H9 (cell line): ENCODE data around the gene RDH11. TPM values are rescaled to one million over a fixed set of nuclear protein-coding genes. Genes with fewer than 3 reads are reported as not detected.

Experiments used
- DNase-seq: peaks from one replicate; pipeline ENCODE4 v3.0.0-alpha.2; 2017
- H2AFZ ChIP-seq: one replicate; pipeline ENCODE4 v1.6.1; 2013; ENCODE audit warnings: mild to moderate bottlenecking, low read length, control low read depth, moderate library complexity
- H2AK5ac ChIP-seq: 2 replicates; pipeline ENCODE4 v1.6.1; 2013; ENCODE audit warnings: low read length, control low read depth, mixed read lengths; ENCODE audit not compliant: insufficient read length
- H2BK120ac ChIP-seq: one replicate; pipeline ENCODE4 v1.6.1; 2013; ENCODE audit warnings: low read depth, mild to moderate bottlenecking, low read length, control low read depth, inconsistent platforms; ENCODE audit not compliant: poor library complexity, severe bottlenecking
- H2BK12ac ChIP-seq: 2 replicates; pipeline ENCODE4 v1.6.1; 2013; ENCODE audit warnings: low read length, control low read depth, mixed read lengths, low read depth; ENCODE audit not compliant: insufficient read length
- H2BK15ac ChIP-seq: 2 replicates; pipeline ENCODE4 v1.6.1; 2013; ENCODE audit warnings: low read depth, low read length, control low read depth
- H2BK20ac ChIP-seq: one replicate; pipeline ENCODE4 v1.6.1; 2013; ENCODE audit warnings: low read depth, mild to moderate bottlenecking, low read length, control low read depth, inconsistent platforms; ENCODE audit not compliant: poor library complexity, severe bottlenecking
- H2BK5ac ChIP-seq: 2 replicates; pipeline ENCODE4 v1.6.1; 2013; ENCODE audit warnings: low read length, control low read depth, mixed read lengths; ENCODE audit not compliant: insufficient read length
- H3K14ac ChIP-seq: 2 replicates; pipeline ENCODE4 v1.6.1; 2013; ENCODE audit warnings: low read length, control low read depth; ENCODE audit not compliant: insufficient read depth
- H3K18ac ChIP-seq: 2 replicates; pipeline ENCODE4 v1.6.1; 2013; ENCODE audit warnings: low read depth, mild to moderate bottlenecking, mixed read lengths, low read length, control low read depth; ENCODE audit not compliant: insufficient read length
- H3K23ac ChIP-seq: 2 replicates; pipeline ENCODE4 v1.6.1; 2013; ENCODE audit warnings: low read length, control low read depth, mixed read lengths, low read depth; ENCODE audit not compliant: insufficient read length
- H3K23me2 ChIP-seq: 2 replicates; pipeline ENCODE4 v1.6.1; 2013; ENCODE audit warnings: low read depth, mild to moderate bottlenecking, mixed read lengths, low read length, control low read depth; ENCODE audit not compliant: insufficient read length, poor library complexity, severe bottlenecking
- H3K27ac ChIP-seq: 2 replicates; pipeline ENCODE4 v1.5.1; 2013; ENCODE audit warnings: low read length, control low read depth, mixed read lengths, low read depth; ENCODE audit not compliant: insufficient read length
- H3K27me3 ChIP-seq: 2 replicates; pipeline ENCODE4 v1.6.1; 2013; ENCODE audit warnings: low read length, control low read depth, inconsistent platforms; ENCODE audit not compliant: insufficient read depth
- H3K4ac ChIP-seq: 2 replicates; pipeline ENCODE4 v1.6.1; 2013; ENCODE audit warnings: low read depth, mild to moderate bottlenecking, control low read depth, inconsistent platforms, low read length, moderate library complexity
- H3K4me1 ChIP-seq: 2 replicates; pipeline ENCODE4 v1.6.1; 2013; ENCODE audit warnings: low read length, control low read depth, inconsistent platforms; ENCODE audit not compliant: insufficient read depth
- H3K4me2 ChIP-seq: 2 replicates; pipeline ENCODE4 v1.6.1; 2013; ENCODE audit warnings: low read length, control low read depth, mixed read lengths; ENCODE audit not compliant: insufficient read length, insufficient read depth
- H3K56ac ChIP-seq: 2 replicates; pipeline ENCODE4 v1.6.1; 2013; ENCODE audit warnings: low read depth, mild to moderate bottlenecking, mixed read lengths, low read length, control low read depth; ENCODE audit not compliant: insufficient read length
- H3K79me1 ChIP-seq: 2 replicates; pipeline ENCODE4 v1.6.1; 2013; ENCODE audit warnings: low read depth, mild to moderate bottlenecking, moderate library complexity, low read length, control low read depth, inconsistent platforms; ENCODE audit not compliant: insufficient read depth, poor library complexity, severe bottlenecking
- H3K79me2 ChIP-seq: 2 replicates; pipeline ENCODE4 v1.6.1; 2013; ENCODE audit warnings: low read length, control low read depth, inconsistent platforms; ENCODE audit not compliant: insufficient read depth
- H3K9ac ChIP-seq: 2 replicates; pipeline ENCODE4 v1.6.1; 2013; ENCODE audit warnings: low read length, control low read depth, mixed read lengths; ENCODE audit not compliant: insufficient read length; ENCODE audit errors: extremely low read depth
- H3K9me3 ChIP-seq: one replicate; pipeline ENCODE4 v1.6.1; 2013; ENCODE audit warnings: low read depth, low read length, inconsistent platforms; ENCODE audit not compliant: control insufficient read depth
- H3T11ph ChIP-seq: one replicate; pipeline ENCODE4 v1.6.1; 2013; ENCODE audit warnings: mild to moderate bottlenecking, low read length, control low read depth, inconsistent platforms
- H4K20me1 ChIP-seq: one replicate; pipeline ENCODE4 v1.6.1; 2013; ENCODE audit not compliant: control insufficient read depth, insufficient read length, insufficient read depth
- H4K5ac ChIP-seq: 2 replicates; pipeline ENCODE4 v1.6.1; 2013; ENCODE audit warnings: low read depth, mild to moderate bottlenecking, mixed read lengths, low read length, control low read depth; ENCODE audit not compliant: insufficient read length
- H4K8ac ChIP-seq: replicated peaks from 2 replicates; pipeline ENCODE4 v1.6.1; 2013; ENCODE audit warnings: low read length, control low read depth, mixed read lengths, low read depth; ENCODE audit not compliant: insufficient read length
- H4K91ac ChIP-seq: 2 replicates; pipeline ENCODE4 v1.6.1; 2013; ENCODE audit warnings: low read depth, mild to moderate bottlenecking, moderate library complexity, mixed read lengths, low read length, control low read depth; ENCODE audit not compliant: insufficient read length
- H3K27ac Mint-ChIP-seq, 3 experiments: 2 replicates in 2 of 3; 3 replicates in 1 of 3; pipeline ENCODE4 v1.8.0; 2020 to 2021; ENCODE audit warnings: mixed read lengths in 3 of 3, mild to moderate bottlenecking in 1 of 3, moderate library complexity in 1 of 3
- H3K27me3 Mint-ChIP-seq: 2 replicates; pipeline ENCODE4 v1.8.0; 2021; ENCODE audit warnings: low read depth, mild to moderate bottlenecking, moderate library complexity, mixed read lengths
- H3K36me3 Mint-ChIP-seq, 3 experiments: 2 replicates in 2 of 3; 3 replicates in 1 of 3; pipeline ENCODE4 v1.8.0; 2020 to 2021; ENCODE audit warnings: low read depth in 3 of 3, mixed read lengths in 3 of 3; ENCODE audit not compliant: insufficient read depth in 1 of 3
- H3K4me1 Mint-ChIP-seq, 2 experiments: 2 replicates each; pipeline ENCODE4 v1.8.0; 2020; ENCODE audit warnings: mixed read lengths in 2 of 2
- H3K4me3 Mint-ChIP-seq, 2 experiments: 2 replicates in 1 of 2; 3 replicates in 1 of 2; pipeline ENCODE4 v1.8.0; 2020 to 2021; ENCODE audit warnings: mild to moderate bottlenecking in 2 of 2, mixed read lengths in 2 of 2, moderate library complexity in 1 of 2
- H3K9me3 Mint-ChIP-seq, 2 experiments: 2 replicates in 1 of 2; 3 replicates in 1 of 2; pipeline ENCODE4 v1.8.0; 2020; ENCODE audit warnings: mild to moderate bottlenecking in 2 of 2, mixed read lengths in 2 of 2, moderate library complexity in 1 of 2
- WGBS: extraction: QIAGEN DNeasy Blood & Tissue Kit; methylation state at CpG from one replicate; pipeline ENCODE4 v1.1.7; 2013; ENCODE audit warnings: missing lambda C conversion rate, low lambda C conversion rate, mixed read lengths; ENCODE audit not compliant: insufficient read length; ENCODE audit errors: extremely low coverage; 5-methylcytosine and 5-hydroxymethylcytosine counted together
- total RNA-seq: library from RNA; stranded (reverse); gene quantifications from 2 replicates; pipeline ENCODE4 v1.2.1, GENCODE V29; 2021
- TF ChIP-seq, protein P1 (sequence below): fragments of 200-600 bp; sonication (generic); conservative IDR thresholded peaks from 3 replicates; pipeline ENCODE4 v1.8.0; 2021; ENCODE audit warnings: antibody characterized with exemption, mild to moderate bottlenecking

Gene RDH11
- total RNA-seq, 1 experiment from 2014 or later: 83.4 TPM

- no peaks in the 10 kb centered on the region for H3K79me2 ChIP-seq
- DNase-seq: no peak
- Mint-ChIP-seq H3K27me3 (no peaks in the 10 kb centered on the region), H3K4me3 (no peak overlapping the region), H3K9me3 (no peaks in the 10 kb centered on the region), H3K36me3 (peaks cover 13 to 58% (median 49%) of the 10 kb centered on the region in 3 experiments; a peak in 6 of 7 replicates), H3K4me1 (no peaks in the 10 kb centered on the region), H3K27ac (no peak overlapping the region)
- WGBS: no CpG with 5 or more reads among the region's 3 CpGs
- no peak overlapping the region for H3K27ac ChIP-seq
- H2BK120ac ChIP-seq: no peak overlapping the region
- H3T11ph ChIP-seq: no peak overlapping the region
- no peak overlapping the region for H3K23ac ChIP-seq
- no peak overlapping the region for H2BK12ac ChIP-seq
- TF ChIP-seq, protein P1, sequence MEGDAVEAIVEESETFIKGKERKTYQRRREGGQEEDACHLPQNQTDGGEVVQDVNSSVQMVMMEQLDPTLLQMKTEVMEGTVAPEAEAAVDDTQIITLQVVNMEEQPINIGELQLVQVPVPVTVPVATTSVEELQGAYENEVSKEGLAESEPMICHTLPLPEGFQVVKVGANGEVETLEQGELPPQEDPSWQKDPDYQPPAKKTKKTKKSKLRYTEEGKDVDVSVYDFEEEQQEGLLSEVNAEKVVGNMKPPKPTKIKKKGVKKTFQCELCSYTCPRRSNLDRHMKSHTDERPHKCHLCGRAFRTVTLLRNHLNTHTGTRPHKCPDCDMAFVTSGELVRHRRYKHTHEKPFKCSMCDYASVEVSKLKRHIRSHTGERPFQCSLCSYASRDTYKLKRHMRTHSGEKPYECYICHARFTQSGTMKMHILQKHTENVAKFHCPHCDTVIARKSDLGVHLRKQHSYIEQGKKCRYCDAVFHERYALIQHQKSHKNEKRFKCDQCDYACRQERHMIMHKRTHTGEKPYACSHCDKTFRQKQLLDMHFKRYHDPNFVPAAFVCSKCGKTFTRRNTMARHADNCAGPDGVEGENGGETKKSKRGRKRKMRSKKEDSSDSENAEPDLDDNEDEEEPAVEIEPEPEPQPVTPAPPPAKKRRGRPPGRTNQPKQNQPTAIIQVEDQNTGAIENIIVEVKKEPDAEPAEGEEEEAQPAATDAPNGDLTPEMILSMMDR: no peak
- H3K23me2 ChIP-seq: no peaks in the 10 kb centered on the region
- no peak overlapping the region for H2BK20ac ChIP-seq
- no peak overlapping the region for H4K5ac ChIP-seq
- H3K79me1 ChIP-seq: no peaks in the 10 kb centered on the region
- no peaks in the 10 kb centered on the region for H3K9me3 ChIP-seq
- no peak overlapping the region for H3K56ac ChIP-seq
- H2AK5ac ChIP-seq: no peak overlapping the region
- no peak overlapping the region for H3K4me2 ChIP-seq
- H2AFZ ChIP-seq: no peak overlapping the region
- H3K18ac ChIP-seq: no peak overlapping the region
- no peaks in the 10 kb centered on the region for H3K4me1 ChIP-seq
- no peak overlapping the region for H2BK15ac ChIP-seq
- H3K9ac ChIP-seq: no peak overlapping the region
- H3K27me3 ChIP-seq: no peaks in the 10 kb centered on the region
- H2BK5ac ChIP-seq: no peak overlapping the region
- no peak overlapping the region for H3K4ac ChIP-seq
- H4K8ac ChIP-seq: no peak overlapping the region
- no peaks in the 10 kb centered on the region for H4K20me1 ChIP-seq
- H4K91ac ChIP-seq: no peak overlapping the region
- no peak overlapping the region for H3K14ac ChIP-seq
Measured at GRCh38 chr14:67646131-67646530, 49.4 kb downstream of the RDH11 start.
